ENCODE data around the gene ARHGAP26. TPM values are rescaled to one million over a fixed set of nuclear protein-coding genes. Genes with fewer than 3 reads are reported as not detected.

Gene ARHGAP26
- total RNA-seq, 4 donors from 2014 or later = 22.3 to 40.7 (median 28.2) TPM

- H3K27ac ChIP-seq (replicated peaks in 1 of 4) = no peak overlapping the region
- peaks cover 37 to 65% (median 46%) of the 10 kb centered on the region in 4 donors for H3K4me1 ChIP-seq
- no peak for DNase-seq (ENCODE audit: extremely low spot score)
- TF ChIP-seq, protein P1, sequence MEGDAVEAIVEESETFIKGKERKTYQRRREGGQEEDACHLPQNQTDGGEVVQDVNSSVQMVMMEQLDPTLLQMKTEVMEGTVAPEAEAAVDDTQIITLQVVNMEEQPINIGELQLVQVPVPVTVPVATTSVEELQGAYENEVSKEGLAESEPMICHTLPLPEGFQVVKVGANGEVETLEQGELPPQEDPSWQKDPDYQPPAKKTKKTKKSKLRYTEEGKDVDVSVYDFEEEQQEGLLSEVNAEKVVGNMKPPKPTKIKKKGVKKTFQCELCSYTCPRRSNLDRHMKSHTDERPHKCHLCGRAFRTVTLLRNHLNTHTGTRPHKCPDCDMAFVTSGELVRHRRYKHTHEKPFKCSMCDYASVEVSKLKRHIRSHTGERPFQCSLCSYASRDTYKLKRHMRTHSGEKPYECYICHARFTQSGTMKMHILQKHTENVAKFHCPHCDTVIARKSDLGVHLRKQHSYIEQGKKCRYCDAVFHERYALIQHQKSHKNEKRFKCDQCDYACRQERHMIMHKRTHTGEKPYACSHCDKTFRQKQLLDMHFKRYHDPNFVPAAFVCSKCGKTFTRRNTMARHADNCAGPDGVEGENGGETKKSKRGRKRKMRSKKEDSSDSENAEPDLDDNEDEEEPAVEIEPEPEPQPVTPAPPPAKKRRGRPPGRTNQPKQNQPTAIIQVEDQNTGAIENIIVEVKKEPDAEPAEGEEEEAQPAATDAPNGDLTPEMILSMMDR (IDR thresholded peaks at IDR 0.05) = peak; percentile 38 to 58 (median 53)
- TF ChIP-seq EP300 (IDR thresholded peaks at IDR 0.05) (no peak), POLR2A (IDR thresholded peaks at IDR 0.05; ENCODE audit: low read depth) (no peak)
- intact Hi-C loops (cut with DNase I) = no loop called here
- no peak overlapping the region for H3K4me3 ChIP-seq
- H3K9me3 ChIP-seq = no peaks in the 10 kb centered on the region
- 88% methylated on average over 2 of the region's 2 CpGs for WGBS
- H3K27me3 ChIP-seq = no peaks in the 10 kb centered on the region
- no peaks in the 10 kb centered on the region for H3K36me3 ChIP-seq
These were observed 21.5 kb upstream of the ARHGAP26 start for GRCh38 chr5:142748568-142749249.

GRCh38 chr5:142749321-142749720 is 20.9 kb upstream of the ARHGAP26 start:
- intact Hi-C loops (cut with DNase I) = no loop called here
- Histone ChIP-seq H3K9me3 (no peaks in the 10 kb centered on the region), H3K4me1 (peaks cover 42 to 71% (median 49%) of the 10 kb centered on the region in 4 donors), H3K27ac (replicated peaks in 1 of 4) (no peak overlapping the region), H3K27me3 (no peaks in the 10 kb centered on the region), H3K36me3 (no peaks in the 10 kb centered on the region), H3K4me3 (no peak overlapping the region)
- TF ChIP-seq, protein P1 (IDR thresholded peaks at IDR 0.05) = no peak
- TF ChIP-seq POLR2A (IDR thresholded peaks at IDR 0.05; ENCODE audit: low read depth) (no peak), POLR2AphosphoS5 (IDR thresholded peaks at IDR 0.05) (no peak), EP300 (IDR thresholded peaks at IDR 0.05) (no peak)
- no peak for DNase-seq (ENCODE audit: extremely low spot score)
- 62% methylated on average over 3 of the region's 3 CpGs for WGBS

DNA sequence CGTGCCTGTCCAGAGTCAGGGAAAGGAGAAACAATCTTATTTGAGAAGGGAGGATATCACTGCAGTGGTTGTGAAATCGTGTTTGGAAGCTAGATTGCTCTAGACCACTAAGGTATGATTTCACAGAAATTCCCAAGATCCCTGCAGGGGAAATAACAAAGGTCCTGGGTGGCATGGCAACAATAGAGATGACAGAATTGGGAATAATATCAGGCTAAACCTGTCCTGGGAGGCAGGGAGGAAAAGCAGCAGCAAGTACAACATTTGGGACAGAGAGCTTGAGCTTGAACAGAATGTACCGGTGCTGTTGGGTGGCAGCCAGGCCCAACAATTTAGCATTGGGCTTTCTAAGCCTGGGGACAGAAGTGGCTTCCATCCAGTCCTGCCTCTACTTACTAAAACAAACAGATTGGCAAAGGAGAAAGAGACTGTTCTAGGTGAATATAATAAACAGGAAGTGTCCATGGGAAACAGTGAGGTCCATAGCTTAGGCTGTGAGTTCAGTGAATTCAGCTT is 17.0 kb upstream of the ARHGAP26 start:
- Histone ChIP-seq H3K27ac (replicated peaks in 1 of 4) (peak overlapping the region; percentile 70 to 84 (median 74)), H3K4me3 (peak overlapping the region in 3 of 4 donors; percentile 6 to 18 (median 12)), H3K27me3 (no peaks in the 10 kb centered on the region), H3K4me1 (peaks cover 28 to 73% (median 51%) of the 10 kb centered on the region in 4 donors), H3K9me3 (no peaks in the 10 kb centered on the region), H3K36me3 (no peaks in the 10 kb centered on the region)
- no peak for TF ChIP-seq POLR2A (IDR thresholded peaks at IDR 0.05; ENCODE audit: low read depth)
- no peak for TF ChIP-seq EP300 (IDR thresholded peaks at IDR 0.05)
- peak; percentile 81 to 84 for TF ChIP-seq POLR2AphosphoS5 (IDR thresholded peaks at IDR 0.05)
- WGBS = 6% methylated on average over 3 of the region's 3 CpGs
- intact Hi-C loops (cut with DNase I) = no loop called here
- DNase-seq (ENCODE audit: extremely low spot score) = peak; percentile 91

DNA sequence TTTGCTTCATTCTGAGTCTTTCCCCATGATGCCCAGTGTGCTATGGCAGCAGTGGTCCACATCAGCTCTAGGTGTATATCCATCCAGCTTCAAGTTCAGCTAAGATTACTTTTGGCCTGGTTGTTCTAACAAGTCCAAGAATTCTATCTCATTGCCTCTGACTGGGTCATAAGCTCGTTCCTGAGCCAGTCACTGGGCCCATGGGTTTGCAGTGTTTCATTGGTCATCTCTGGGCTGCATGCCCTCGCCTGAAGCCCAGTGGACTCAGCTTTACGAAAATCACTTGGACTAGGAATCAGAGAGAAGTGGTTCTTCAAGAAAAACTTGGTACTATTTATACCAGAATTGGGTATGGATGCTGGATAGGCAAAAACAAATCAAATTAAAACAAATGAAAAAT is 16.1 kb upstream of the ARHGAP26 start:
- intact Hi-C loops (cut with DNase I) = no loop called here
- no peak overlapping the region for H3K4me3 ChIP-seq
- no peaks in the 10 kb centered on the region for H3K36me3 ChIP-seq
- no peaks in the 10 kb centered on the region for H3K9me3 ChIP-seq
- H3K4me1 ChIP-seq = peaks cover 28 to 67% (median 49%) of the 10 kb centered on the region in 4 donors
- TF ChIP-seq POLR2AphosphoS5 (IDR thresholded peaks at IDR 0.05) (no peak), POLR2A (IDR thresholded peaks at IDR 0.05; ENCODE audit: low read depth) (no peak), EP300 (IDR thresholded peaks at IDR 0.05) (no peak)
- TF ChIP-seq, protein P1 (IDR thresholded peaks at IDR 0.05) = no peak
- no peak for DNase-seq (ENCODE audit: extremely low spot score)
- WGBS = 86% methylated on average over 3 of the region's 3 CpGs
- no peaks in the 10 kb centered on the region for H3K27me3 ChIP-seq
- peak overlapping the region; percentile 70 to 84 (median 74) for H3K27ac ChIP-seq (replicated peaks in 1 of 4)

GRCh38 chr5:142756576-142756975 is 13.6 kb upstream of the ARHGAP26 start:
- Histone ChIP-seq H3K4me3 (no peak overlapping the region), H3K4me1 (peaks cover 23 to 45% (median 38%) of the 10 kb centered on the region in 4 donors), H3K36me3 (no peaks in the 10 kb centered on the region), H3K9me3 (no peaks in the 10 kb centered on the region), H3K27ac (replicated peaks in 1 of 4) (no peak overlapping the region), H3K27me3 (no peaks in the 10 kb centered on the region)
- TF ChIP-seq, protein P1 (IDR thresholded peaks at IDR 0.05) = no peak
- TF ChIP-seq EP300 (IDR thresholded peaks at IDR 0.05) = no peak
- intact Hi-C loops (cut with DNase I) = no loop called here
- DNase-seq (ENCODE audit: extremely low spot score) = no peak
- WGBS = 48% methylated on average over 3 of the region's 3 CpGs
